ENCODE data around the gene PAPOLA. TPM values are rescaled to one million over a fixed set of nuclear protein-coding genes. Genes with fewer than 3 reads are reported as not detected.

The PAPOLA gene
- total RNA-seq, 1 experiment from 2014 or later = 125 TPM

DNA sequence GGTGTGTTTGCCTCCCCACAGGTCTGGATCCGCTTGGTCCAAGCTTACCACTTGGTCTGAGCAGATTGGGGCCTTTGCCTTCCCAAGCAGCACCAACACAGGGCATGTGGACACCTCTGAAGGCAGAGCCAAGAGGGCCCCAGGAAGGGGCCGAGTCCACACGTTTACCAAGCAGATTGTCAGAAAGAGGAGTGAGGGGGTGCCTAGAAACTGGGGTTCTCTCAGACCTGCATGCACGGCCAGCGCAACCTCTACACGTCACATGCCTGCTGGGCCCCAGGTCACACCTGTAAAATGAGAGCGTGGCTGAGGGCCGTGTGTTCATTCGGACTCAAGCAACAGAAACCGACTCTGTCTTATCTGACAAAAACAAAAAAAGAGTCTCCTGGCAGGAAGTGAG, 96.9 kb downstream of the PAPOLA start:
- in situ Hi-C loops (cut with HindIII; ENCODE audit: low pct_unique_long_range_greater_than_20kb, low sequenced_read_pairs) = no loop called here
- POLR2A ChIA-PET = no interaction called here

DNA sequence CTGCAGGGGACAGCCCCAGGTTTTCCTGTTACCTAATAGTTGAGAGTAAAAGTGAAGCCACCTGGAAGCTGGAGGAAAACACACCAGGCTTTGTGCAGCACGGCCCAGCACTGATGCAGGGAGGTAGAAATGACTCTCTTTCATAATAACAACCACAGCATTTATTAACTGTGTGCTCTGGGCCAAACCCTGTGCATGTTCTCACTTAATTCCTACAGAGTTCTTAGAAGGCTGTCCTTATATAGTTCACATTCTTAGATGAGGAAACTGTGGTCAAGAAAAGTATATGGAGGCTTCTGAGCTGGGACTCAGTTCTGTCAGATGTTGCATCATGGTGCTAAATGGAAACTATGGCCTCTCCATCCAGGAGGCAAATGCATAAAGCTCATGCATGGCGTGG, 100.0 kb downstream of the PAPOLA start:
- H3K4me1 ChIP-seq (ENCODE audit: control insufficient read depth, insufficient read depth, low read length) = no peaks in the 10 kb centered on the region
- in situ Hi-C loops (cut with HindIII; ENCODE audit: low pct_unique_long_range_greater_than_20kb, low sequenced_read_pairs) (no loop called here), intact Hi-C loops (cut with micrococcal nuclease; ENCODE audit: unreplicated experiment) (no loop called here)
- no peak overlapping the region for H3K4me3 ChIP-seq (ENCODE audit: low read depth in 2 of 2, low read length in 2 of 2)
- no peak for DNase-seq (ENCODE audit: low read depth, low spot score)
- POLR2A ChIA-PET = no interaction called here
- H3K9me3 ChIP-seq (ENCODE audit: control insufficient read depth, insufficient read depth, low read depth, low read length) = no peaks in the 10 kb centered on the region
- no TSS peak for BruUV-seq (replicated peaks)
- no peak for ATAC-seq
- CTCF ChIA-PET = no interaction called here
- H3K27me3 ChIP-seq (ENCODE audit: control insufficient read depth, insufficient read depth, low read length) = peaks cover 2% of the 10 kb centered on the region; the same call in 1 of the 2 replicates
- no peak overlapping the region for H3K27ac ChIP-seq (ENCODE audit: low read length)
- H3K36me3 ChIP-seq (ENCODE audit: control insufficient read depth, insufficient read depth, low read length) = no peaks in the 10 kb centered on the region
- TF ChIP-seq POLR2AphosphoS5 (IDR thresholded peaks at IDR 0.05; ENCODE audit: low read depth, low read length) = no peak
- no peak for TF ChIP-seq SIN3A (IDR thresholded peaks at IDR 0.05; ENCODE audit: borderline replicate concordance, insufficient read depth, low read depth, low read length)
- TF ChIP-seq, protein P1, sequence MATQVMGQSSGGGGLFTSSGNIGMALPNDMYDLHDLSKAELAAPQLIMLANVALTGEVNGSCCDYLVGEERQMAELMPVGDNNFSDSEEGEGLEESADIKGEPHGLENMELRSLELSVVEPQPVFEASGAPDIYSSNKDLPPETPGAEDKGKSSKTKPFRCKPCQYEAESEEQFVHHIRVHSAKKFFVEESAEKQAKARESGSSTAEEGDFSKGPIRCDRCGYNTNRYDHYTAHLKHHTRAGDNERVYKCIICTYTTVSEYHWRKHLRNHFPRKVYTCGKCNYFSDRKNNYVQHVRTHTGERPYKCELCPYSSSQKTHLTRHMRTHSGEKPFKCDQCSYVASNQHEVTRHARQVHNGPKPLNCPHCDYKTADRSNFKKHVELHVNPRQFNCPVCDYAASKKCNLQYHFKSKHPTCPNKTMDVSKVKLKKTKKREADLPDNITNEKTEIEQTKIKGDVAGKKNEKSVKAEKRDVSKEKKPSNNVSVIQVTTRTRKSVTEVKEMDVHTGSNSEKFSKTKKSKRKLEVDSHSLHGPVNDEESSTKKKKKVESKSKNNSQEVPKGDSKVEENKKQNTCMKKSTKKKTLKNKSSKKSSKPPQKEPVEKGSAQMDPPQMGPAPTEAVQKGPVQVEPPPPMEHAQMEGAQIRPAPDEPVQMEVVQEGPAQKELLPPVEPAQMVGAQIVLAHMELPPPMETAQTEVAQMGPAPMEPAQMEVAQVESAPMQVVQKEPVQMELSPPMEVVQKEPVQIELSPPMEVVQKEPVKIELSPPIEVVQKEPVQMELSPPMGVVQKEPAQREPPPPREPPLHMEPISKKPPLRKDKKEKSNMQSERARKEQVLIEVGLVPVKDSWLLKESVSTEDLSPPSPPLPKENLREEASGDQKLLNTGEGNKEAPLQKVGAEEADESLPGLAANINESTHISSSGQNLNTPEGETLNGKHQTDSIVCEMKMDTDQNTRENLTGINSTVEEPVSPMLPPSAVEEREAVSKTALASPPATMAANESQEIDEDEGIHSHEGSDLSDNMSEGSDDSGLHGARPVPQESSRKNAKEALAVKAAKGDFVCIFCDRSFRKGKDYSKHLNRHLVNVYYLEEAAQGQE (IDR thresholded peaks at IDR 0.05; ENCODE audit: insufficient read depth in 1 of 2, low read depth in 2 of 2, low read length in 1 of 2) = no peak
- TF ChIP-seq, protein P2, sequence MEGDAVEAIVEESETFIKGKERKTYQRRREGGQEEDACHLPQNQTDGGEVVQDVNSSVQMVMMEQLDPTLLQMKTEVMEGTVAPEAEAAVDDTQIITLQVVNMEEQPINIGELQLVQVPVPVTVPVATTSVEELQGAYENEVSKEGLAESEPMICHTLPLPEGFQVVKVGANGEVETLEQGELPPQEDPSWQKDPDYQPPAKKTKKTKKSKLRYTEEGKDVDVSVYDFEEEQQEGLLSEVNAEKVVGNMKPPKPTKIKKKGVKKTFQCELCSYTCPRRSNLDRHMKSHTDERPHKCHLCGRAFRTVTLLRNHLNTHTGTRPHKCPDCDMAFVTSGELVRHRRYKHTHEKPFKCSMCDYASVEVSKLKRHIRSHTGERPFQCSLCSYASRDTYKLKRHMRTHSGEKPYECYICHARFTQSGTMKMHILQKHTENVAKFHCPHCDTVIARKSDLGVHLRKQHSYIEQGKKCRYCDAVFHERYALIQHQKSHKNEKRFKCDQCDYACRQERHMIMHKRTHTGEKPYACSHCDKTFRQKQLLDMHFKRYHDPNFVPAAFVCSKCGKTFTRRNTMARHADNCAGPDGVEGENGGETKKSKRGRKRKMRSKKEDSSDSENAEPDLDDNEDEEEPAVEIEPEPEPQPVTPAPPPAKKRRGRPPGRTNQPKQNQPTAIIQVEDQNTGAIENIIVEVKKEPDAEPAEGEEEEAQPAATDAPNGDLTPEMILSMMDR (IDR thresholded peaks at IDR 0.05) = no peak

More for the DNA sequence above, 96.9 kb downstream of the PAPOLA start:
- Histone ChIP-seq H3K4me1 (ENCODE audit: control insufficient read depth, insufficient read depth, low read length) (no peaks in the 10 kb centered on the region), H3K36me3 (ENCODE audit: control insufficient read depth, insufficient read depth, low read length) (no peaks in the 10 kb centered on the region), H3K27ac (ENCODE audit: low read length) (no peak overlapping the region), H3K27me3 (ENCODE audit: control insufficient read depth, insufficient read depth, low read length) (peaks cover under 1% of the 10 kb centered on the region; the same call in 1 of the 2 replicates), H3K4me3 (ENCODE audit: low read depth in 2 of 2, low read length in 2 of 2) (no peak overlapping the region), H3K9me3 (ENCODE audit: control insufficient read depth, insufficient read depth, low read depth, low read length) (no peaks in the 10 kb centered on the region)
- ATAC-seq = no peak
- no TSS peak for BruUV-seq (replicated peaks)
- TF ChIP-seq TCF7L2 (IDR thresholded peaks at IDR 0.05; ENCODE audit: low read depth, low read length) (no peak), POLR2AphosphoS5 (IDR thresholded peaks at IDR 0.05; ENCODE audit: low read depth, low read length) (no peak), SIN3A (IDR thresholded peaks at IDR 0.05; ENCODE audit: borderline replicate concordance, insufficient read depth, low read depth, low read length) (no peak)
- TF ChIP-seq, protein P2 (IDR thresholded peaks at IDR 0.05) = no peak
- TF ChIP-seq, protein P1 (IDR thresholded peaks at IDR 0.05; ENCODE audit: insufficient read depth in 1 of 2, low read depth in 2 of 2, low read length in 1 of 2) = no peak
- DNase-seq (ENCODE audit: low read depth, low spot score) = no peak
- intact Hi-C loops (cut with micrococcal nuclease; ENCODE audit: unreplicated experiment) = no loop called here
- CTCF ChIA-PET = no interaction called here

Data from Panc1 (cell line).